Fibroblast of lung (primary cell): ENCODE results near the gene SLC66A1.

Experiments used
- EZH2 ChIP-seq: IDR thresholded peaks from 2 replicates; pipeline ENCODE4 v1.5.1; 2012; ENCODE audit warnings: low read length, control low read depth, mild to moderate bottlenecking; ENCODE audit errors: missing control alignments
- TF ChIP-seq, protein P1 (sequence below), 2 donors: IDR thresholded peaks in 1 of 2; conservative IDR thresholded peaks in 1 of 2; 1 replicate in 1 of 2; 2 replicates in 1 of 2; pipeline ENCODE4 v1.5.1; 2011 to 2012; ENCODE audit warnings: low read length in 2 of 2, control low read depth in 1 of 2, inconsistent platforms in 1 of 2, low read depth in 1 of 2, mild to moderate bottlenecking in 1 of 2

GRCh38 chr1:19377812-19378718 lies 65.9 kb downstream of the SLC66A1 start:
- TF ChIP-seq, protein P1, sequence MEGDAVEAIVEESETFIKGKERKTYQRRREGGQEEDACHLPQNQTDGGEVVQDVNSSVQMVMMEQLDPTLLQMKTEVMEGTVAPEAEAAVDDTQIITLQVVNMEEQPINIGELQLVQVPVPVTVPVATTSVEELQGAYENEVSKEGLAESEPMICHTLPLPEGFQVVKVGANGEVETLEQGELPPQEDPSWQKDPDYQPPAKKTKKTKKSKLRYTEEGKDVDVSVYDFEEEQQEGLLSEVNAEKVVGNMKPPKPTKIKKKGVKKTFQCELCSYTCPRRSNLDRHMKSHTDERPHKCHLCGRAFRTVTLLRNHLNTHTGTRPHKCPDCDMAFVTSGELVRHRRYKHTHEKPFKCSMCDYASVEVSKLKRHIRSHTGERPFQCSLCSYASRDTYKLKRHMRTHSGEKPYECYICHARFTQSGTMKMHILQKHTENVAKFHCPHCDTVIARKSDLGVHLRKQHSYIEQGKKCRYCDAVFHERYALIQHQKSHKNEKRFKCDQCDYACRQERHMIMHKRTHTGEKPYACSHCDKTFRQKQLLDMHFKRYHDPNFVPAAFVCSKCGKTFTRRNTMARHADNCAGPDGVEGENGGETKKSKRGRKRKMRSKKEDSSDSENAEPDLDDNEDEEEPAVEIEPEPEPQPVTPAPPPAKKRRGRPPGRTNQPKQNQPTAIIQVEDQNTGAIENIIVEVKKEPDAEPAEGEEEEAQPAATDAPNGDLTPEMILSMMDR (conservative IDR thresholded peaks at IDR 0.05 in 1 of 2, IDR thresholded peaks at IDR 0.05 in 1 of 2; ENCODE audit: low read depth in 1 of 2, low read length in 2 of 2): no peak
- TF ChIP-seq EZH2: no peak
